DOHH2 (cell line): ENCODE data around the gene ADAMTS2.

Experiments used
- EZH2phosphoT487 ChIP-seq: fragments of 200-600 bp; sonication (generic); IDR thresholded peaks from 2 replicates; pipeline ENCODE4 v1.6.1; 2017; ENCODE audit warnings: borderline replicate concordance, mild to moderate bottlenecking, antibody characterized with exemption, low read length, moderate library complexity, mixed read lengths
- TF ChIP-seq, protein P1 (sequence below): fragments of 200-600 bp; sonication (generic); IDR thresholded peaks from one replicate; pipeline ENCODE4 v1.5.1; 2014; ENCODE audit warnings: antibody characterized with exemption, mild to moderate bottlenecking, low read depth, low read length; ENCODE audit not compliant: poor library complexity, severe bottlenecking

DNA sequence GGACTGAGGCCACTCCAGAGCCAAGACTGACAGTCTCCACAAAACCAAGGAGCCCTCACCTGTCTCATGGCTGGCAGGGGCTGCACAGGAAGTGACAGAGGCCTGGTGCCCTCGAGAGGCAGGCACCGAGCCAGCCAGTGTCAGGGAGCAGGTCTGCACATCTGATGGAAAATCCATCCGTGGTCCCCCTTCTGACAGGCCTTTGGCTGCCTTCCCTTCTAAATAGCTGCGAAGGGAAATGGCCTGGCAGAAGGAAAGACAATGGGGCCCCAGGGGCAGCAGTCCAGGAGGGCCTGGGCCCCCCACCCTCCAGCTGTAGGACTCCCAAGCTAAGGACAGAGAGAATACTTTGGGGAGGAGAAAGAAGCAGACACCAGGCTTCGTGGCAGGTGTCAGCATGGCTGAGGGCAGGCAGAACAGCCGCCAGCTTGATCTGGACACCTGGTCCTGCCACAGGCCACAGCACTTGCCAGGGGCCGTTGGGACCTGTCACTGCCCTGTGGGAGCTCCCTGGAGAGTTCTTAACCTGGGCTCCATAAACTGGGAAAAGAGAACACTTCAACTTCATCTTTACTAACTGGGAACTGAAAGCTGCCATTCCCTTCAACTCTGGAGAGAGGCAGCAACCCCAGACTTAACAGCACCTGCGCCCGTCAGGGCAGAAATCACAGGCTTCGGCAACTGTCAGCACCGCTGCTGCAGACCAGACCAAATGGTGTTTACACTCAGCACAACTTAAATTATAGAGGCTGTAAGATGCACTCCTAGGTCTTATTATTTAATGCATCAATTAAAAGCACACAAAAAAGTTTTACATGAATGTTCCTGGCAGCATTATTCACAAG is 22.0 kb downstream of the ADAMTS2 start:
- TF ChIP-seq, protein P1, sequence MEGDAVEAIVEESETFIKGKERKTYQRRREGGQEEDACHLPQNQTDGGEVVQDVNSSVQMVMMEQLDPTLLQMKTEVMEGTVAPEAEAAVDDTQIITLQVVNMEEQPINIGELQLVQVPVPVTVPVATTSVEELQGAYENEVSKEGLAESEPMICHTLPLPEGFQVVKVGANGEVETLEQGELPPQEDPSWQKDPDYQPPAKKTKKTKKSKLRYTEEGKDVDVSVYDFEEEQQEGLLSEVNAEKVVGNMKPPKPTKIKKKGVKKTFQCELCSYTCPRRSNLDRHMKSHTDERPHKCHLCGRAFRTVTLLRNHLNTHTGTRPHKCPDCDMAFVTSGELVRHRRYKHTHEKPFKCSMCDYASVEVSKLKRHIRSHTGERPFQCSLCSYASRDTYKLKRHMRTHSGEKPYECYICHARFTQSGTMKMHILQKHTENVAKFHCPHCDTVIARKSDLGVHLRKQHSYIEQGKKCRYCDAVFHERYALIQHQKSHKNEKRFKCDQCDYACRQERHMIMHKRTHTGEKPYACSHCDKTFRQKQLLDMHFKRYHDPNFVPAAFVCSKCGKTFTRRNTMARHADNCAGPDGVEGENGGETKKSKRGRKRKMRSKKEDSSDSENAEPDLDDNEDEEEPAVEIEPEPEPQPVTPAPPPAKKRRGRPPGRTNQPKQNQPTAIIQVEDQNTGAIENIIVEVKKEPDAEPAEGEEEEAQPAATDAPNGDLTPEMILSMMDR: no peak
- no peak for TF ChIP-seq EZH2phosphoT487
